ENCODE measurements around the gene PDXDC1. TPM values are rescaled to one million over a fixed set of nuclear protein-coding genes. Genes with fewer than 3 reads are reported as not detected.
"Not testable (repeated sequence)": the region's sequence is repeated elsewhere in the genome, so short reads cannot be mapped to it uniquely, and the experiment has no call there.

Gene PDXDC1
- total RNA-seq, 1 donor from 2014 or later: 36.0 TPM

- Histone ChIP-seq H3K4me1 (ENCODE audit: control insufficient read depth in 3 of 3, insufficient read depth in 3 of 3, low read length in 3 of 3) (no peaks in the 10 kb centered on the region), H3K9ac (ENCODE audit: low read depth in 1 of 3, low read length in 3 of 3) (no peak overlapping the region), H3K27ac (ENCODE audit: low read depth, low read length) (no peak overlapping the region), H3K36me3 (ENCODE audit: control insufficient read depth in 3 of 3, insufficient read depth in 3 of 3, low read length in 3 of 3) (peaks cover 12 to 27% (median 17%) of the 10 kb centered on the region in 3 donors), H3K27me3 (ENCODE audit: control insufficient read depth in 3 of 3, insufficient read depth in 3 of 3, low read length in 3 of 3) (no peaks in the 10 kb centered on the region), H3K9me3 (ENCODE audit: control insufficient read depth in 3 of 3, low read length in 3 of 3) (no peaks in the 10 kb centered on the region), H3K4me3 (ENCODE audit: low read length in 3 of 3) (no peak overlapping the region)
Observed at GRCh38 chr16:15046692-15047376, 72.0 kb downstream of the PDXDC1 start.

- Histone ChIP-seq H3K27ac (ENCODE audit: low read depth, low read length) (no peak overlapping the region), H3K4me3 (ENCODE audit: low read length in 3 of 3) (no peak overlapping the region), H3K9ac (ENCODE audit: low read depth in 1 of 3, low read length in 3 of 3) (no peak overlapping the region), H3K27me3 (ENCODE audit: control insufficient read depth in 3 of 3, insufficient read depth in 3 of 3, low read length in 3 of 3) (no peaks in the 10 kb centered on the region), H3K9me3 (ENCODE audit: control insufficient read depth in 3 of 3, low read length in 3 of 3) (no peaks in the 10 kb centered on the region), H3K36me3 (ENCODE audit: control insufficient read depth in 3 of 3, insufficient read depth in 3 of 3, low read length in 3 of 3) (peaks cover 12 to 17% (median 17%) of the 10 kb centered on the region in 3 donors), H3K4me1 (ENCODE audit: control insufficient read depth in 3 of 3, insufficient read depth in 3 of 3, low read length in 3 of 3) (peaks cover 4% of the 10 kb centered on the region in 3 donors)
Observed at GRCh38 chr16:15049581-15050180, 74.9 kb downstream of the PDXDC1 start.

GRCh38 chr16:15050440-15050839 is 75.6 kb downstream of the PDXDC1 start:
- H3K9me3 ChIP-seq (ENCODE audit: control insufficient read depth in 3 of 3, low read length in 3 of 3); H3K9ac ChIP-seq (ENCODE audit: low read depth in 1 of 3, low read length in 3 of 3); H3K4me3 ChIP-seq (ENCODE audit: low read length in 3 of 3); H3K4me1 ChIP-seq (ENCODE audit: control insufficient read depth in 3 of 3, insufficient read depth in 3 of 3, low read length in 3 of 3); H3K27ac ChIP-seq (ENCODE audit: low read depth, low read length); H3K27me3 ChIP-seq (ENCODE audit: control insufficient read depth in 3 of 3, insufficient read depth in 3 of 3, low read length in 3 of 3): not testable (repeated sequence)
- peaks cover 12 to 17% (median 16%) of the 10 kb centered on the region in 3 donors for H3K36me3 ChIP-seq (ENCODE audit: control insufficient read depth in 3 of 3, insufficient read depth in 3 of 3, low read length in 3 of 3)

- no peaks in the 10 kb centered on the region for H3K27me3 ChIP-seq (ENCODE audit: control insufficient read depth in 3 of 3, insufficient read depth in 3 of 3, low read length in 3 of 3)
- no peak overlapping the region for H3K9ac ChIP-seq (ENCODE audit: low read depth in 1 of 3, low read length in 3 of 3)
- H3K4me1 ChIP-seq (ENCODE audit: control insufficient read depth in 3 of 3, insufficient read depth in 3 of 3, low read length in 3 of 3): peaks cover 5 to 11% (median 8%) of the 10 kb centered on the region in 3 donors
- H3K27ac ChIP-seq (ENCODE audit: low read depth, low read length): no peak overlapping the region
- H3K9me3 ChIP-seq (ENCODE audit: control insufficient read depth in 3 of 3, low read length in 3 of 3): no peaks in the 10 kb centered on the region
- peaks cover 7 to 11% (median 9%) of the 10 kb centered on the region in 3 donors for H3K36me3 ChIP-seq (ENCODE audit: control insufficient read depth in 3 of 3, insufficient read depth in 3 of 3, low read length in 3 of 3)
- no peak overlapping the region for H3K4me3 ChIP-seq (ENCODE audit: low read length in 3 of 3)
Observed at GRCh38 chr16:15051387-15051951, 76.6 kb downstream of the PDXDC1 start.

GRCh38 chr16:15052747-15053476 is 78.1 kb downstream of the PDXDC1 start:
- Histone ChIP-seq H3K4me3 (ENCODE audit: low read length in 3 of 3) (no peak overlapping the region), H3K9me3 (ENCODE audit: control insufficient read depth in 3 of 3, low read length in 3 of 3) (no peaks in the 10 kb centered on the region), H3K9ac (ENCODE audit: low read depth in 1 of 3, low read length in 3 of 3) (no peak overlapping the region), H3K36me3 (ENCODE audit: control insufficient read depth in 3 of 3, insufficient read depth in 3 of 3, low read length in 3 of 3) (no peaks in the 10 kb centered on the region), H3K27me3 (ENCODE audit: control insufficient read depth in 3 of 3, insufficient read depth in 3 of 3, low read length in 3 of 3) (no peaks in the 10 kb centered on the region), H3K27ac (ENCODE audit: low read depth, low read length) (no peak overlapping the region), H3K4me1 (ENCODE audit: control insufficient read depth in 3 of 3, insufficient read depth in 3 of 3, low read length in 3 of 3) (peaks cover 5 to 12% (median 8%) of the 10 kb centered on the region in 3 donors)

GRCh38 chr16:15053904-15054303 is 79.1 kb downstream of the PDXDC1 start:
- H3K4me1 ChIP-seq (ENCODE audit: control insufficient read depth in 3 of 3, insufficient read depth in 3 of 3, low read length in 3 of 3): peaks cover 5 to 12% (median 8%) of the 10 kb centered on the region in 3 donors
- no peak overlapping the region for H3K27ac ChIP-seq (ENCODE audit: low read depth, low read length)
- H3K36me3 ChIP-seq (ENCODE audit: control insufficient read depth in 3 of 3, insufficient read depth in 3 of 3, low read length in 3 of 3): peaks cover under 1 to 5% (median 2%) of the 10 kb centered on the region in 3 donors
- H3K4me3 ChIP-seq (ENCODE audit: low read length in 3 of 3): no peak overlapping the region
- no peaks in the 10 kb centered on the region for H3K27me3 ChIP-seq (ENCODE audit: control insufficient read depth in 3 of 3, insufficient read depth in 3 of 3, low read length in 3 of 3)
- H3K9ac ChIP-seq (ENCODE audit: low read depth in 1 of 3, low read length in 3 of 3): no peak overlapping the region
- no peaks in the 10 kb centered on the region for H3K9me3 ChIP-seq (ENCODE audit: control insufficient read depth in 3 of 3, low read length in 3 of 3)

- H3K9ac ChIP-seq (ENCODE audit: low read depth in 1 of 3, low read length in 3 of 3): peak overlapping the region; percentile 79 to 88 (median 85)
Observed at GRCh38 chr16:15054357-15055140, 79.7 kb downstream of the PDXDC1 start.

GRCh38 chr16:15055141-15056053 is 80.6 kb downstream of the PDXDC1 start:
- H3K36me3 ChIP-seq (ENCODE audit: control insufficient read depth in 3 of 3, insufficient read depth in 3 of 3, low read length in 3 of 3): peaks cover 8 to 11% (median 11%) of the 10 kb centered on the region in 3 donors
- H3K9ac ChIP-seq (ENCODE audit: low read depth in 1 of 3, low read length in 3 of 3): peak overlapping the region; percentile 79 to 88 (median 85)
- peaks cover 5 to 12% (median 8%) of the 10 kb centered on the region in 3 donors for H3K4me1 ChIP-seq (ENCODE audit: control insufficient read depth in 3 of 3, insufficient read depth in 3 of 3, low read length in 3 of 3)
- peak overlapping the region; percentile 78 to 86 (median 83) for H3K4me3 ChIP-seq (ENCODE audit: low read length in 3 of 3)
- H3K27me3 ChIP-seq (ENCODE audit: control insufficient read depth in 3 of 3, insufficient read depth in 3 of 3, low read length in 3 of 3): no peaks in the 10 kb centered on the region
- no peaks in the 10 kb centered on the region for H3K9me3 ChIP-seq (ENCODE audit: control insufficient read depth in 3 of 3, low read length in 3 of 3)
- peak overlapping the region; percentile 72 for H3K27ac ChIP-seq (ENCODE audit: low read depth, low read length)

More at GRCh38 chr16:15054357-15055140, 79.7 kb downstream of the PDXDC1 start:
- H3K4me3 ChIP-seq (ENCODE audit: low read length in 3 of 3): peak overlapping the region; percentile 78 to 86 (median 83)
- peaks cover 5 to 12% (median 8%) of the 10 kb centered on the region in 3 donors for H3K4me1 ChIP-seq (ENCODE audit: control insufficient read depth in 3 of 3, insufficient read depth in 3 of 3, low read length in 3 of 3)
- no peaks in the 10 kb centered on the region for H3K27me3 ChIP-seq (ENCODE audit: control insufficient read depth in 3 of 3, insufficient read depth in 3 of 3, low read length in 3 of 3)
- peaks cover 6 to 8% (median 7%) of the 10 kb centered on the region in 3 donors for H3K36me3 ChIP-seq (ENCODE audit: control insufficient read depth in 3 of 3, insufficient read depth in 3 of 3, low read length in 3 of 3)
- peak overlapping the region; percentile 72 for H3K27ac ChIP-seq (ENCODE audit: low read depth, low read length)
- H3K9me3 ChIP-seq (ENCODE audit: control insufficient read depth in 3 of 3, low read length in 3 of 3): no peaks in the 10 kb centered on the region

All from skeletal muscle tissue (tissue), 4 donors.